C4-2B (cell line): ENCODE results near the gene ZNF277.

Source experiments
- ZFX ChIP-seq: fragments of 450-650 bp; IDR thresholded peaks from 2 replicates; pipeline ENCODE4 v1.6.1; 2017
- TF ChIP-seq, protein P1 (sequence below): fragments of 450-650 bp; conservative IDR thresholded peaks from 2 replicates; pipeline ENCODE4 v1.5.1; 2017; ENCODE audit warnings: mild to moderate bottlenecking

GRCh38 chr7:112365551-112365950, 159.1 kb downstream of the ZNF277 start:
- TF ChIP-seq ZFX: no peak
- TF ChIP-seq, protein P1, sequence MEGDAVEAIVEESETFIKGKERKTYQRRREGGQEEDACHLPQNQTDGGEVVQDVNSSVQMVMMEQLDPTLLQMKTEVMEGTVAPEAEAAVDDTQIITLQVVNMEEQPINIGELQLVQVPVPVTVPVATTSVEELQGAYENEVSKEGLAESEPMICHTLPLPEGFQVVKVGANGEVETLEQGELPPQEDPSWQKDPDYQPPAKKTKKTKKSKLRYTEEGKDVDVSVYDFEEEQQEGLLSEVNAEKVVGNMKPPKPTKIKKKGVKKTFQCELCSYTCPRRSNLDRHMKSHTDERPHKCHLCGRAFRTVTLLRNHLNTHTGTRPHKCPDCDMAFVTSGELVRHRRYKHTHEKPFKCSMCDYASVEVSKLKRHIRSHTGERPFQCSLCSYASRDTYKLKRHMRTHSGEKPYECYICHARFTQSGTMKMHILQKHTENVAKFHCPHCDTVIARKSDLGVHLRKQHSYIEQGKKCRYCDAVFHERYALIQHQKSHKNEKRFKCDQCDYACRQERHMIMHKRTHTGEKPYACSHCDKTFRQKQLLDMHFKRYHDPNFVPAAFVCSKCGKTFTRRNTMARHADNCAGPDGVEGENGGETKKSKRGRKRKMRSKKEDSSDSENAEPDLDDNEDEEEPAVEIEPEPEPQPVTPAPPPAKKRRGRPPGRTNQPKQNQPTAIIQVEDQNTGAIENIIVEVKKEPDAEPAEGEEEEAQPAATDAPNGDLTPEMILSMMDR: no peak
